ENCODE measurements around the gene PEX14. TPM values are rescaled to one million over a fixed set of nuclear protein-coding genes. Genes with fewer than 3 reads are reported as not detected.
"Not testable (repeated sequence)": the region's sequence is repeated elsewhere in the genome, so short reads cannot be mapped to it uniquely, and the experiment has no call there.

Gene PEX14
- total RNA-seq, 1 donor from 2014 or later: 28.0 TPM

GRCh38 chr1:10497109-10497508, 22.4 kb downstream of the PEX14 start:
- no peak for DNase-seq (ENCODE audit: low read depth, low spot score)
- no peak for TF ChIP-seq CTCF (conservative IDR thresholded peaks at IDR 0.05)
- Mint-ChIP-seq H3K4me1 (peaks cover 19% of the 10 kb centered on the region), H3K36me3 (ENCODE audit: low read depth) (no peaks in the 10 kb centered on the region), H3K4me3 (no peak overlapping the region), H3K27ac (ENCODE audit: unreplicated experiment) (no peak overlapping the region), H3K27me3 (ENCODE audit: low read depth) (peaks cover 16% of the 10 kb centered on the region), H3K9me3 (no peaks in the 10 kb centered on the region)

- Mint-ChIP-seq H3K36me3 (ENCODE audit: low read depth) (no peaks in the 10 kb centered on the region), H3K27me3 (ENCODE audit: low read depth) (peaks cover 7% of the 10 kb centered on the region), H3K4me1 (peaks cover 19% of the 10 kb centered on the region), H3K4me3 (no peak overlapping the region), H3K27ac (ENCODE audit: unreplicated experiment) (no peak overlapping the region), H3K9me3 (no peaks in the 10 kb centered on the region)
- TF ChIP-seq CTCF (conservative IDR thresholded peaks at IDR 0.05): no peak
- no peak for DNase-seq (ENCODE audit: low read depth, low spot score)
Observed at GRCh38 chr1:10498231-10498630, 23.5 kb downstream of the PEX14 start.

GRCh38 chr1:10502206-10502605, 27.5 kb downstream of the PEX14 start:
- no peaks in the 10 kb centered on the region for H3K27me3 Mint-ChIP-seq (ENCODE audit: low read depth)
- no peaks in the 10 kb centered on the region for H3K36me3 Mint-ChIP-seq (ENCODE audit: low read depth)
- no peaks in the 10 kb centered on the region for H3K9me3 Mint-ChIP-seq
- no peak for DNase-seq (ENCODE audit: low read depth, low spot score)
- H3K4me1 Mint-ChIP-seq: peaks cover 13% of the 10 kb centered on the region
- no peak for TF ChIP-seq CTCF (conservative IDR thresholded peaks at IDR 0.05)
- no peak overlapping the region for H3K4me3 Mint-ChIP-seq
- no peak overlapping the region for H3K27ac Mint-ChIP-seq (ENCODE audit: unreplicated experiment)

GRCh38 chr1:10504249-10504648, 29.5 kb downstream of the PEX14 start:
- Mint-ChIP-seq H3K4me3 (no peak overlapping the region), H3K27ac (ENCODE audit: unreplicated experiment) (no peak overlapping the region)

GRCh38 chr1:10506046-10506676, 31.4 kb downstream of the PEX14 start:
- not testable (repeated sequence) for H3K9me3 Mint-ChIP-seq; H3K36me3 Mint-ChIP-seq (ENCODE audit: low read depth); H3K4me3 Mint-ChIP-seq; DNase-seq (ENCODE audit: low read depth, low spot score); H3K27ac Mint-ChIP-seq (ENCODE audit: unreplicated experiment); H3K27me3 Mint-ChIP-seq (ENCODE audit: low read depth)
- peaks cover 38% of the 10 kb centered on the region for H3K4me1 Mint-ChIP-seq

More at GRCh38 chr1:10504249-10504648, 29.5 kb downstream of the PEX14 start:
- no peak for DNase-seq (ENCODE audit: low read depth, low spot score)
- no peak for TF ChIP-seq CTCF (conservative IDR thresholded peaks at IDR 0.05)
- H3K27me3 Mint-ChIP-seq (ENCODE audit: low read depth): no peaks in the 10 kb centered on the region
- peaks cover 22% of the 10 kb centered on the region for H3K4me1 Mint-ChIP-seq
- H3K36me3 Mint-ChIP-seq (ENCODE audit: low read depth): no peaks in the 10 kb centered on the region
- H3K9me3 Mint-ChIP-seq: no peaks in the 10 kb centered on the region

GRCh38 chr1:10506677-10507047, 31.9 kb downstream of the PEX14 start:
- Mint-ChIP-seq H3K36me3 (ENCODE audit: low read depth) (no peaks in the 10 kb centered on the region), H3K27me3 (ENCODE audit: low read depth) (no peaks in the 10 kb centered on the region), H3K4me3 (no peak overlapping the region), H3K9me3 (no peaks in the 10 kb centered on the region), H3K4me1 (peaks cover 43% of the 10 kb centered on the region), H3K27ac (ENCODE audit: unreplicated experiment) (no peak overlapping the region)
- no peak for DNase-seq (ENCODE audit: low read depth, low spot score)
- TF ChIP-seq CTCF (conservative IDR thresholded peaks at IDR 0.05): no peak

All from neural crest cell (in vitro differentiated cells).